Pancreas (tissue), 10 donors: ENCODE measurements around the gene SESN1. TPM values are rescaled to one million over a fixed set of nuclear protein-coding genes. Genes with fewer than 3 reads are reported as not detected.
"Not testable (repeated sequence)": the region's sequence is repeated elsewhere in the genome, so short reads cannot be mapped to it uniquely, and the experiment has no call there.

Source experiments
- ATAC-seq, 4 donors: fragments of 200-7000 bp; cut with Tn5 transposase; one replicate each; pipeline versions ENCODE4 v1.8.0 to v1.9.1; 2020; ENCODE audit warnings: mild to moderate bottlenecking in 4 of 4, moderate library complexity in 4 of 4
- DNase-seq, 6 donors: peaks; one replicate each; pipeline ENCODE4 v3.0.0-alpha.2; 2020
- FAIRE-seq: peaks from 2 replicates; lab custom pipeline; 2012; peaks lifted over from hg19 to GRCh38; lab: Jason Lieb, UNC
- H3K27ac ChIP-seq, 4 donors: fragments of 200-600 bp; sonication (generic); 1 replicate in 3 of 4; 2 replicates in 1 of 4; pipeline versions ENCODE4 v1.5.0 to v1.8.0; 2020
- H3K27me3 ChIP-seq, 4 donors: fragments of 200-600 bp; one replicate each; pipeline ENCODE4 v1.8.0; 2021
- H3K36me3 ChIP-seq, 3 donors: fragments of 200-600 bp; sonication (generic) in 1 of 3; one replicate each; pipeline versions ENCODE4 v1.5.0 to v1.8.0; 2020 to 2021
- H3K4me1 ChIP-seq, 3 donors: fragments of 200-600 bp; one replicate each; pipeline ENCODE4 v1.8.0; 2021
- H3K4me3 ChIP-seq, 4 donors: fragments of 200-600 bp; sonication (generic) in 2 of 4; one replicate each; pipeline versions ENCODE4 v1.5.0 to v1.8.0; 2020 to 2021
- H3K9me3 ChIP-seq, 4 donors: fragments of 200-600 bp; one replicate each; pipeline ENCODE4 v1.8.0; 2021
- WGBS, 2 donors: extraction: QIAGEN DNeasy Blood & Tissue Kit; methylation state at CpG; one replicate each; pipeline ENCODE4 v1.1.7; 2013; 5-methylcytosine and 5-hydroxymethylcytosine counted together
- intact Hi-C, 3 donors: fragments of 100-400 bp; cut with DNase I; formaldehyde crosslinking; loops; one replicate each; pipeline versions ENCODE4 v1.11.1 to v1.14.2; 2022
- polyA plus RNA-seq, 2 donors: library from polyadenylated mRNA; stranded (reverse); fragments of 200-250 nt; gene quantifications; one replicate each; pipeline ENCODE4 v1.2.3, GENCODE V29; 2013
- total RNA-seq, 6 donors: library from RNA; stranded (reverse); fragmentation: NEBNext Ultra II Directional in 4 of 6; extraction: Animal tissue kit (Norgen Biotek cat#: 25700) in 4 of 6; gene quantifications; one replicate each; pipeline versions ENCODE4 v1.2.1 to v1.2.4, GENCODE V29; 2021 to 2023
- TF ChIP-seq, protein P1 (sequence below), 4 donors: fragments of 200-600 bp; sonication (generic) in 3 of 4; IDR thresholded peaks; one replicate each; pipeline versions ENCODE4 v1.5.0 to v1.8.0; 2021; ENCODE audit warnings: antibody characterized with exemption in 4 of 4
- donor health status: healthy with polysubstance abuse.
- donor health status: DM: no; HTN: no; CAD: no; lungs with moderate emphysema.
- donor health status: DM: no; HTN: no; CAD: no.
- donor health status: control.
- donor health status: control.
- donor health status: Bipolar disorder and iron deficiency.
- donor health status: DM: yes; HTN: yes; CAD: no.
- donor health status: DM: no; HTN: no; CAD: no.
- donor health status: DM: no; HTN: no; CAD: no.
- donor health status: DM: yes; HTN: yes; CAD: no.

SESN1 gene
- total and polyA plus RNA-seq, 8 donors = 8.5 to 22.4 (median 16.8) TPM

DNA sequence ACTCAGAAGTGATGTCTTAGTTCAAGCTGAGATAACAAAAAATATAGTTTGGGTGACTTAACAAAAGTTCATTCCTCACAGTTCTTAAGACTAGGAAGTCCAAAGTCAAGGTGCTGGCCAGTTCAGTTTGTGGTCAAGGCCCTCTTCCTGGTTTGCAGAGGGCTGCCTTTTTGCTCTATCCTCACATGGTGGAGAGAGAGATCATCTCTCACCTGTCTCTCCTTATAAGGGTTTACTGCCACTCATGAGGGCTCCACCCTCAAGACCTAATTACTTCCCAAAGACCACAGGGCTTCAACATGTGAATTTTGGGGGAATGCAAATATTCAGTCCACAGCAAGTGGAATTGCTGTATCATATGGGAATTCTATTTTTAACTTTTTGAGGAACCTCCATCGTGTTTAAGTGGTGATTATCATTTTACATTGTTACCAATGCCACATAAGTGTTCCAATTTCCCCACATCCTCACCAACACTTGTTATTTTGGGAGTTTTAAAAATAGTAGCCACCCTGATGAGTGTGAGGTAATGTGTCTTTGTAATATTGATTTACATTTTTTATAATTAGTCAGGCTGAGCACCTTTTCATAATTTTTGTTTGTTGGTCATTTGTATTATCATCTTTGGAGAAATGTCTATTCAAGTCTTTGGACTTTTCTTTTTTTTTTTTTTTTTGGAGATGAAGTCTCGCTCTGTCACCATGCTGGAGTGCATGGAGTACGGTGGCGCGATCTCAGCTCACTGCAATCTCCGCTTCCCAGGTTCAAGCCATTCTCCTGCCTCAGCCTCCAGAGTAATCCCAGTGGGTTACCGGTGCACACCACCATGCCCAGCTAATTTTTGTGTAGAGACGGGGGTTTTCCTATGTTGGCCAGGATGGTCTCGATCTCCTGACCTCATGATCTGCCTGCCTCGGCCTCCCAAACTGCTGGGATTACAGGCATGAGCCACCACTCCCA, 112.2 kb downstream of the SESN1 start:
- Histone ChIP-seq H3K27ac (no peak overlapping the region), H3K4me1 (no peaks in the 10 kb centered on the region), H3K4me3 (no peak overlapping the region), H3K9me3 (no peaks in the 10 kb centered on the region), H3K36me3 (peaks cover 0 to 13% (median 0%) of the 10 kb centered on the region in 3 donors), H3K27me3 (no peaks in the 10 kb centered on the region)
- DNase-seq (no peak), ATAC-seq (no peak), FAIRE-seq (no peak)
- TF ChIP-seq, protein P1, sequence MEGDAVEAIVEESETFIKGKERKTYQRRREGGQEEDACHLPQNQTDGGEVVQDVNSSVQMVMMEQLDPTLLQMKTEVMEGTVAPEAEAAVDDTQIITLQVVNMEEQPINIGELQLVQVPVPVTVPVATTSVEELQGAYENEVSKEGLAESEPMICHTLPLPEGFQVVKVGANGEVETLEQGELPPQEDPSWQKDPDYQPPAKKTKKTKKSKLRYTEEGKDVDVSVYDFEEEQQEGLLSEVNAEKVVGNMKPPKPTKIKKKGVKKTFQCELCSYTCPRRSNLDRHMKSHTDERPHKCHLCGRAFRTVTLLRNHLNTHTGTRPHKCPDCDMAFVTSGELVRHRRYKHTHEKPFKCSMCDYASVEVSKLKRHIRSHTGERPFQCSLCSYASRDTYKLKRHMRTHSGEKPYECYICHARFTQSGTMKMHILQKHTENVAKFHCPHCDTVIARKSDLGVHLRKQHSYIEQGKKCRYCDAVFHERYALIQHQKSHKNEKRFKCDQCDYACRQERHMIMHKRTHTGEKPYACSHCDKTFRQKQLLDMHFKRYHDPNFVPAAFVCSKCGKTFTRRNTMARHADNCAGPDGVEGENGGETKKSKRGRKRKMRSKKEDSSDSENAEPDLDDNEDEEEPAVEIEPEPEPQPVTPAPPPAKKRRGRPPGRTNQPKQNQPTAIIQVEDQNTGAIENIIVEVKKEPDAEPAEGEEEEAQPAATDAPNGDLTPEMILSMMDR (IDR thresholded peaks at IDR 0.05) = no peak
- 87 to 89% methylated on average over 10 of the region's 10 CpGs for WGBS, 2 donors
- intact Hi-C loops = no loop called here

DNA sequence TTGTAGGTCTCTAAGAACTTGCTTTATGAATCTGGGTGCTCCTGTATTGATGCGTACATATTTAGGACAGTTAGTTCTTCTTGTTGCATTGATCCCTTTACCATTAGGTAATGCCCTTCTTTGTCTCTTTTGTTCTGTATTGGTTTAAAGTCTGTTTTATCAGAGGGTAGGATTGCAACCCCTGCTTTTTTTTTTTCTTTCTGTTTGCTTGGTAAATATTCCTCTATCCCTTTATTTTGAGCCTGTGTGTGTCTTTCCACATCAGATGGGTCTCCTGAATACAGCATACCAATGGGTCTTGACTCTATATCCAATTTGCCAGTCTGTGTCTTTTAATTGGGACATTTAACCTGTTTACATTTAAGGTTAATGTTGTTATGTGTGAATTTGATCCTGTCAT, 116.0 kb downstream of the SESN1 start:
- DNase-seq, ATAC-seq, H3K36me3 ChIP-seq, H3K9me3 ChIP-seq, H3K27ac ChIP-seq, H3K4me1 ChIP-seq, intact Hi-C loops, H3K4me3 ChIP-seq, FAIRE-seq, H3K27me3 ChIP-seq: not testable (repeated sequence)
- WGBS, 2 donors = 91 to 94% methylated on average over 1 of the region's 1 CpG

GRCh38 chr6:108974201-108974600, 120.4 kb downstream of the SESN1 start:
- Histone ChIP-seq H3K36me3 (no peaks in the 10 kb centered on the region), H3K4me3 (no peak overlapping the region), H3K4me1 (peaks cover 4 to 12% (median 5%) of the 10 kb centered on the region in 3 donors), H3K27ac (no peak overlapping the region), H3K27me3 (no peaks in the 10 kb centered on the region), H3K9me3 (no peaks in the 10 kb centered on the region)
- 95 to 96% methylated on average over 1 of the region's 1 CpG for WGBS, 2 donors
- TF ChIP-seq, protein P1 (IDR thresholded peaks at IDR 0.05) = no peak
- intact Hi-C loops = no loop called here
- no peak for ATAC-seq
- no peak for FAIRE-seq
- DNase-seq = no peak

GRCh38 chr6:108969776-108970175, 124.9 kb downstream of the SESN1 start:
- intact Hi-C loops = no loop called here
- Histone ChIP-seq H3K27ac (no peak overlapping the region), H3K27me3 (no peaks in the 10 kb centered on the region), H3K4me3 (no peak overlapping the region), H3K9me3 (no peaks in the 10 kb centered on the region), H3K4me1 (peaks cover 4 to 12% (median 5%) of the 10 kb centered on the region in 3 donors), H3K36me3 (no peaks in the 10 kb centered on the region)
- TF ChIP-seq, protein P1 (IDR thresholded peaks at IDR 0.05) = no peak
- WGBS, 2 donors = 83 to 92% methylated on average over 2 of the region's 2 CpGs
- ATAC-seq = no peak
- no peak for FAIRE-seq
- no peak for DNase-seq

GRCh38 chr6:108968325-108969316, 126.0 kb downstream of the SESN1 start:
- intact Hi-C loops = no loop called here
- H3K9me3 ChIP-seq = no peaks in the 10 kb centered on the region
- H3K27ac ChIP-seq = no peak overlapping the region
- peaks cover 4 to 12% (median 5%) of the 10 kb centered on the region in 3 donors for H3K4me1 ChIP-seq
- H3K4me3 ChIP-seq = no peak overlapping the region
- ATAC-seq = peak in 1 of 4 donors; percentile 28
- no peaks in the 10 kb centered on the region for H3K36me3 ChIP-seq
- WGBS, 2 donors = 86 to 88% methylated on average over 14 of the region's 14 CpGs
- TF ChIP-seq, protein P1 (IDR thresholded peaks at IDR 0.05) = no peak
- no peaks in the 10 kb centered on the region for H3K27me3 ChIP-seq
- no peak for FAIRE-seq
- DNase-seq = no peak
